Measurements from ENCODE around the gene DLG1.

The DLG1 gene

DNA sequence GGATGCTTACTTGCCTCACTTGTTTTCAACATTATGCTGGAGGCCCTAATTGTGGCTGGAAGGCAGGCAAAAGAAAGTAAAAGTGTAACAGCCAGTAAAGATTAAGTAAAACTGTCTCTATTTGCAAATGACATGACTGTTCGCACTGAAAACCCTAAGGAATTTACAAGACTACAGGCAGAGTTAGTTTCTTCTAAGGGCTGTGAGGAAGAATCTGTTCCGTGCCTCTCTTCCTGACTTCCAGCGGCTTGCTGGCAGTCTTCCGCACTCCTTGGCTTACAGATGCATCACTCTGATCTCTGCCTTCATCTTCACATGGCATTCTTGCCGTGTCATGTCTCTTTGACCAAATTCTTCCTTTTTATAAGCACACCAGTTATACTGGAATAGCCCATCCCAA lies 86.1 kb downstream of the DLG1 start:
- TF ChIP-seq, protein P1, sequence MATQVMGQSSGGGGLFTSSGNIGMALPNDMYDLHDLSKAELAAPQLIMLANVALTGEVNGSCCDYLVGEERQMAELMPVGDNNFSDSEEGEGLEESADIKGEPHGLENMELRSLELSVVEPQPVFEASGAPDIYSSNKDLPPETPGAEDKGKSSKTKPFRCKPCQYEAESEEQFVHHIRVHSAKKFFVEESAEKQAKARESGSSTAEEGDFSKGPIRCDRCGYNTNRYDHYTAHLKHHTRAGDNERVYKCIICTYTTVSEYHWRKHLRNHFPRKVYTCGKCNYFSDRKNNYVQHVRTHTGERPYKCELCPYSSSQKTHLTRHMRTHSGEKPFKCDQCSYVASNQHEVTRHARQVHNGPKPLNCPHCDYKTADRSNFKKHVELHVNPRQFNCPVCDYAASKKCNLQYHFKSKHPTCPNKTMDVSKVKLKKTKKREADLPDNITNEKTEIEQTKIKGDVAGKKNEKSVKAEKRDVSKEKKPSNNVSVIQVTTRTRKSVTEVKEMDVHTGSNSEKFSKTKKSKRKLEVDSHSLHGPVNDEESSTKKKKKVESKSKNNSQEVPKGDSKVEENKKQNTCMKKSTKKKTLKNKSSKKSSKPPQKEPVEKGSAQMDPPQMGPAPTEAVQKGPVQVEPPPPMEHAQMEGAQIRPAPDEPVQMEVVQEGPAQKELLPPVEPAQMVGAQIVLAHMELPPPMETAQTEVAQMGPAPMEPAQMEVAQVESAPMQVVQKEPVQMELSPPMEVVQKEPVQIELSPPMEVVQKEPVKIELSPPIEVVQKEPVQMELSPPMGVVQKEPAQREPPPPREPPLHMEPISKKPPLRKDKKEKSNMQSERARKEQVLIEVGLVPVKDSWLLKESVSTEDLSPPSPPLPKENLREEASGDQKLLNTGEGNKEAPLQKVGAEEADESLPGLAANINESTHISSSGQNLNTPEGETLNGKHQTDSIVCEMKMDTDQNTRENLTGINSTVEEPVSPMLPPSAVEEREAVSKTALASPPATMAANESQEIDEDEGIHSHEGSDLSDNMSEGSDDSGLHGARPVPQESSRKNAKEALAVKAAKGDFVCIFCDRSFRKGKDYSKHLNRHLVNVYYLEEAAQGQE (IDR thresholded peaks at IDR 0.05; ENCODE audit: insufficient read depth in 1 of 2, low read depth in 2 of 2, low read length in 2 of 2): no peak
- no peak for TF ChIP-seq FOXP2 (optimal IDR thresholded peaks at IDR 0.05; ENCODE audit: borderline replicate concordance, extremely low read depth, extremely low read length, insufficient read depth)
- TF ChIP-seq TAF1 (IDR thresholded peaks at IDR 0.05; ENCODE audit: borderline replicate concordance, insufficient read depth, low read length): no peak
- no peak for TF ChIP-seq SIN3A (IDR thresholded peaks at IDR 0.05; ENCODE audit: borderline replicate concordance, insufficient read depth, low read length)
- TF ChIP-seq POLR2AphosphoS5 (IDR thresholded peaks at IDR 0.05; ENCODE audit: low read depth, low read length): no peak

DNA sequence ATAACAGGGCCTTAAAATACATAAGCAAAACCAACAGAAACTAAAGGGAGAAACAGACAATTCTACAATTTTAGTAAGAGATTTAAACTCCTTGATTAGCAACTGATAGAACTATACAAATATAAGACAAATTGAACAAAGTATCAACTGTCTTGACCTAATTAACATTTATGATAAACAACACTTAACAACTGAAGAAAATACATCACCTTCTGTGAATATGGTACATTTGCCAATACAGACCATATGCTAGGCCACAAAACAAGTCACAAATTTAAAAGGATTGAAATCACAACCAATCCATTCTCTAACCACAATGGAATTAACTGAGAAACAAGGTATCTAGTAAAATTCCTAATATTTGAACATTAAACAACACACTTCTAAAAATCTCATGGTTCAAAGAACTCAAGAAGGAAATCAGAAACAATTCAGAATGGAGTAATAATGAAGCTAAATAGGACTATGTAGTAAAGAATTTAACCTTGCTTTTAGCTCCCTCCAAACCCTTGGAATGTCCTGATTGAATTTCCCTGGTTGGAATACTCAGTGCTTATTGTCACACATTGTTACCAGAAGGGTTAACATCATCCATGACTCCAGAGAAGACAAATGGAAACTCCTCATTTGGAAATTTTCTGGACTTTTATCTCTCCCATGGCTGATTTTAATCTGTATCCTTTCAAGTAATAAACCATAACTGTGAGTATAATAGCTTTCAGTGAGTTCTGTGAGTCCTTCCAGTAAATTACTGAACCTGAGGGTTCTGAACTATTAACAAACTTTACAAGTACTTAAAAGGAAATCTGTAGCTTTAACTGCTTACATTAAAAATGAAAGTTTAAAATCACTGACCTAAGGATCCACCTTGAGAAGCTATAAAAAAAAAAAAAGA lies 88.8 kb downstream of the DLG1 start:
- TF ChIP-seq SIN3A (IDR thresholded peaks at IDR 0.05; ENCODE audit: borderline replicate concordance, insufficient read depth, low read length) (no peak), TAF1 (IDR thresholded peaks at IDR 0.05; ENCODE audit: borderline replicate concordance, insufficient read depth, low read length) (no peak), FOXP2 (optimal IDR thresholded peaks at IDR 0.05; ENCODE audit: borderline replicate concordance, extremely low read depth, extremely low read length, insufficient read depth) (no peak), POLR2AphosphoS5 (IDR thresholded peaks at IDR 0.05; ENCODE audit: low read depth, low read length) (no peak)
- TF ChIP-seq, protein P1 (IDR thresholded peaks at IDR 0.05; ENCODE audit: insufficient read depth in 1 of 2, low read depth in 2 of 2, low read length in 2 of 2): no peak

DNA sequence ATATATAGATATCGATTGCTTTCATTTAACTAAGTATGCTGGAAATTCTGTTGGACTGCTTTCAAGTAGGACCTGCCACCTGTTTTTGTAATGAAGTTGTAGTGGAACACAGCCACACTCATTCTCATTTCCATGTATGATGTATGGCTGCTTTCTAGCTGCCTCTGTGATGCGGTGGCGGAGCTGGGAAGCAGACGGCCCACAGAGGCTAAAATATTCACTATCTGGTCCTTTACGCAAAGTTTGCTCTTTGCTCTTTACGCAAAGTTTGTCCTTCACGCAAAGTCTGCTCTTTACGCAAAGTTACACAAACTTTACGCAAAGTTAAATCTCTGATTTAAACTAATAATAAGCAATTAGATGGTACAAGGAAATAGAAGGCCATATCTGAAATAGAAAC lies 91.5 kb downstream of the DLG1 start:
- TF ChIP-seq POLR2AphosphoS5 (IDR thresholded peaks at IDR 0.05; ENCODE audit: low read depth, low read length) (no peak), TAF1 (IDR thresholded peaks at IDR 0.05; ENCODE audit: borderline replicate concordance, insufficient read depth, low read length) (no peak)

DNA sequence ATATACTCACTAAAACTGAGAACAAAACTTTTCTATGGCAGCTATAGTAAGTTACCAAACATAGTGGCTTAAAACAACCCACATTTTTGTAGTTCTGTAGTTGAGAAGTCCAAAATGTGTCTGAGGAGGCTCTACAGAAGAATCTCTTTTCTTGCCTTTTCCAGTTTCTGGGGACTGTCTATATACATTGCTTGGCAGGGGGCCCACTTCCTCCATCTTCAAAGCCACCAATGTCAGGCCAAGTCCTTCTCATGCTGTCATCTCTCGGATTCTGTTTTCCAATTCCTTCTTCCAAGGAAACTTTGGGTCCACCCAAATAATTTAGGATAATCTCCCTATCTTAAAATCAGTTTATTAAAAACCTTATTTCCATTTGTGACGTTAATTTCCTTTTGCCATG lies 92.7 kb downstream of the DLG1 start:
- TF ChIP-seq FOXP2 (optimal IDR thresholded peaks at IDR 0.05; ENCODE audit: borderline replicate concordance, extremely low read depth, extremely low read length, insufficient read depth) (no peak), SIN3A (IDR thresholded peaks at IDR 0.05; ENCODE audit: borderline replicate concordance, insufficient read depth, low read length) (no peak), TAF1 (IDR thresholded peaks at IDR 0.05; ENCODE audit: borderline replicate concordance, insufficient read depth, low read length) (no peak), POLR2AphosphoS5 (IDR thresholded peaks at IDR 0.05; ENCODE audit: low read depth, low read length) (no peak)
- TF ChIP-seq, protein P1 (IDR thresholded peaks at IDR 0.05; ENCODE audit: insufficient read depth in 1 of 2, low read depth in 2 of 2, low read length in 2 of 2): no peak

DNA sequence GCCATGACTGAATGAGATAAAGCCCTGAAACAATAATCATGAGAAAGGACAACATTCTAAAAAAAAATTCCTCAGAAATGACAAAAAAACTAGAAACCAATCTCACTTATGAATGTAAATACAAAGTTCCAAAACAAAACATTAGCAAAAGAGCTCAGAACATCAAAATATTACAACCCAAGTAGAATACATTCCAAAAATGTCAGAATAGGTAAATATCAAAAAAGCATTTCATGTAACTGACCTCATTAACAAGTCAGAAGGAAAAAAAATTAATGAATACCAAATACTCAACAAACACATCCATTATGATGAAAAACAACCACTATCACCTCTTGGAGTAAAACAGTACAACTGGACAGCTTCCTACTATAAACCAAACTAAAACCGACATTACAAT lies 93.1 kb downstream of the DLG1 start:
- no peak for TF ChIP-seq FOXP2 (optimal IDR thresholded peaks at IDR 0.05; ENCODE audit: borderline replicate concordance, extremely low read depth, extremely low read length, insufficient read depth)
- TF ChIP-seq POLR2AphosphoS5 (IDR thresholded peaks at IDR 0.05; ENCODE audit: low read depth, low read length): no peak
- TF ChIP-seq, protein P1 (IDR thresholded peaks at IDR 0.05; ENCODE audit: insufficient read depth in 1 of 2, low read depth in 2 of 2, low read length in 2 of 2): no peak
- TF ChIP-seq SIN3A (IDR thresholded peaks at IDR 0.05; ENCODE audit: borderline replicate concordance, insufficient read depth, low read length): no peak
- no peak for TF ChIP-seq TAF1 (IDR thresholded peaks at IDR 0.05; ENCODE audit: borderline replicate concordance, insufficient read depth, low read length)
